Left lung (tissue), 10 donors: ENCODE measurements around the gene TXK. TPM values are rescaled to one million over a fixed set of nuclear protein-coding genes. Genes with fewer than 3 reads are reported as not detected.

Experiments used
- ATAC-seq: fragments of 200-7000 bp; cut with Tn5 transposase; one replicate; pipeline ENCODE4 v1.9.1; 2020; ENCODE audit warnings: moderate library complexity
- DNase-seq, 4 donors: peaks; one replicate each; pipeline ENCODE4 v3.0.0-alpha.2; 2013 to 2020
- H3K27ac ChIP-seq, 2 donors: fragments of 200-600 bp; sonication (generic) in 1 of 2; one replicate each; pipeline versions ENCODE4 v1.5.0 to v1.8.0; 2020 to 2021
- H3K27me3 ChIP-seq, 2 donors: fragments of 200-600 bp; sonication (generic) in 1 of 2; one replicate each; pipeline versions ENCODE4 v1.5.0 to v1.8.0; 2020 to 2021
- H3K36me3 ChIP-seq, 2 donors: fragments of 200-600 bp; sonication (generic) in 1 of 2; one replicate each; pipeline versions ENCODE4 v1.5.0 to v1.8.0; 2020 to 2021
- H3K4me1 ChIP-seq, 2 donors: fragments of 200-600 bp; one replicate each; pipeline ENCODE4 v1.8.0; 2021
- H3K4me3 ChIP-seq, 2 donors: fragments of 200-600 bp; sonication (generic) in 1 of 2; one replicate each; pipeline versions ENCODE4 v1.5.0 to v1.8.0; 2020 to 2021; ENCODE audit warnings: mild to moderate bottlenecking in 1 of 2
- H3K9me3 ChIP-seq, 2 donors: fragments of 200-600 bp; sonication (generic) in 1 of 2; one replicate each; pipeline versions ENCODE4 v1.5.0 to v1.8.0; 2020 to 2021
- intact Hi-C, 2 donors: fragments of 100-400 bp; cut with DNase I; formaldehyde crosslinking; loops; one replicate each; pipeline versions ENCODE4 v1.11.2 to v1.14.2; 2022
- polyA plus RNA-seq, 6 donors: library from polyadenylated mRNA; unstranded; fragments of 120-200 nt; gene quantifications; one replicate each; pipeline ENCODE4 v1.2.1, GENCODE V29; 2013; ENCODE audit not compliant: insufficient read length in 6 of 6
- total RNA-seq, 2 donors: library from RNA; stranded (reverse); fragmentation: NEBNext Ultra II Directional; extraction: Animal tissue kit (Norgen Biotek cat#: 25700); gene quantifications; one replicate each; pipeline ENCODE4 v1.2.1, GENCODE V29; 2021
- TF ChIP-seq, protein P1 (sequence below), 2 donors: fragments of 200-600 bp; sonication (generic) in 1 of 2; IDR thresholded peaks; one replicate each; pipeline versions ENCODE4 v1.5.0 to v1.8.0; 2021; ENCODE audit warnings: antibody characterized with exemption in 2 of 2
- donor health status: DM: no; HTN: yes; CAD: no.
- donor health status: DM: no; HTN: no; CAD: no.

TXK gene
- total and polyA plus RNA-seq, 8 donors: 2.4 to 5.5 (median 4.2) TPM

- no peaks in the 10 kb centered on the region for H3K27me3 ChIP-seq
- DNase-seq (peak in 2 of 4 donors; percentile 16 to 64), ATAC-seq (peak; percentile 78)
- H3K36me3 ChIP-seq: no peaks in the 10 kb centered on the region
- no peaks in the 10 kb centered on the region for H3K9me3 ChIP-seq
- no peak overlapping the region for H3K4me3 ChIP-seq
- TF ChIP-seq, protein P1, sequence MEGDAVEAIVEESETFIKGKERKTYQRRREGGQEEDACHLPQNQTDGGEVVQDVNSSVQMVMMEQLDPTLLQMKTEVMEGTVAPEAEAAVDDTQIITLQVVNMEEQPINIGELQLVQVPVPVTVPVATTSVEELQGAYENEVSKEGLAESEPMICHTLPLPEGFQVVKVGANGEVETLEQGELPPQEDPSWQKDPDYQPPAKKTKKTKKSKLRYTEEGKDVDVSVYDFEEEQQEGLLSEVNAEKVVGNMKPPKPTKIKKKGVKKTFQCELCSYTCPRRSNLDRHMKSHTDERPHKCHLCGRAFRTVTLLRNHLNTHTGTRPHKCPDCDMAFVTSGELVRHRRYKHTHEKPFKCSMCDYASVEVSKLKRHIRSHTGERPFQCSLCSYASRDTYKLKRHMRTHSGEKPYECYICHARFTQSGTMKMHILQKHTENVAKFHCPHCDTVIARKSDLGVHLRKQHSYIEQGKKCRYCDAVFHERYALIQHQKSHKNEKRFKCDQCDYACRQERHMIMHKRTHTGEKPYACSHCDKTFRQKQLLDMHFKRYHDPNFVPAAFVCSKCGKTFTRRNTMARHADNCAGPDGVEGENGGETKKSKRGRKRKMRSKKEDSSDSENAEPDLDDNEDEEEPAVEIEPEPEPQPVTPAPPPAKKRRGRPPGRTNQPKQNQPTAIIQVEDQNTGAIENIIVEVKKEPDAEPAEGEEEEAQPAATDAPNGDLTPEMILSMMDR (IDR thresholded peaks at IDR 0.05): no peak
- intact Hi-C loops: no loop called here
- H3K4me1 ChIP-seq: no peaks in the 10 kb centered on the region
- H3K27ac ChIP-seq: no peak overlapping the region
Observed at GRCh38 chr4:48031802-48032525, 102.1 kb downstream of the TXK start.

- no peak for ATAC-seq
- TF ChIP-seq, protein P1 (IDR thresholded peaks at IDR 0.05): no peak
- intact Hi-C loops: no loop called here
Observed at GRCh38 chr4:48030470-48030869, 103.6 kb downstream of the TXK start.

GRCh38 chr4:48028696-48029095 is 105.4 kb downstream of the TXK start:
- Histone ChIP-seq H3K9me3 (no peaks in the 10 kb centered on the region), H3K27me3 (no peaks in the 10 kb centered on the region), H3K27ac (no peak overlapping the region), H3K4me3 (no peak overlapping the region), H3K36me3 (no peaks in the 10 kb centered on the region), H3K4me1 (no peaks in the 10 kb centered on the region)
- intact Hi-C loops: no loop called here
- ATAC-seq (no peak), DNase-seq (no peak)
- TF ChIP-seq, protein P1 (IDR thresholded peaks at IDR 0.05): no peak

More at GRCh38 chr4:48030470-48030869, 103.6 kb downstream of the TXK start:
- no peaks in the 10 kb centered on the region for H3K9me3 ChIP-seq
- H3K4me1 ChIP-seq: no peaks in the 10 kb centered on the region
- no peak overlapping the region for H3K27ac ChIP-seq
- DNase-seq: no peak
- H3K36me3 ChIP-seq: no peaks in the 10 kb centered on the region
- H3K27me3 ChIP-seq: no peaks in the 10 kb centered on the region
- H3K4me3 ChIP-seq: no peak overlapping the region

DNA sequence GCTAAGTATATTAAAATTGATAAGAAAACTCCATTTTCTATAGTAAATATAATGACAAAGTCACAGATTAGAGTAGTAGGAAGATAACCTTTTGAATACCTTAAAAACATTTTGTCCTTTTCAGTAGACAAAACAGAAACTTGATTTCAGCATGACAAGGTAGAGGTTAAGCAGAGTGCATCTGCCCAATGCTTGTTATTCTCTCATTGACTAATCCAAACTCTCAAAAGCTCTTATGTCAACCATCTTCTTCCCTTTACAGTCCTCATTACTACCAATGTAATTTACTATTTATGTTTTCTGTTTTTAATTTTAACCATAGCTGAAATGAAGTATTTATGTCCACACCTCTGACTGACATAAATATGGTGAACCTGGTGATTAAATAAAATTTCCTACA is 106.4 kb downstream of the TXK start:
- Histone ChIP-seq H3K27me3 (no peaks in the 10 kb centered on the region), H3K4me1 (no peaks in the 10 kb centered on the region), H3K36me3 (no peaks in the 10 kb centered on the region), H3K4me3 (no peak overlapping the region), H3K27ac (no peak overlapping the region), H3K9me3 (no peaks in the 10 kb centered on the region)
- TF ChIP-seq, protein P1 (IDR thresholded peaks at IDR 0.05): no peak
- intact Hi-C loops: no loop called here
- ATAC-seq (no peak), DNase-seq (no peak)

DNA sequence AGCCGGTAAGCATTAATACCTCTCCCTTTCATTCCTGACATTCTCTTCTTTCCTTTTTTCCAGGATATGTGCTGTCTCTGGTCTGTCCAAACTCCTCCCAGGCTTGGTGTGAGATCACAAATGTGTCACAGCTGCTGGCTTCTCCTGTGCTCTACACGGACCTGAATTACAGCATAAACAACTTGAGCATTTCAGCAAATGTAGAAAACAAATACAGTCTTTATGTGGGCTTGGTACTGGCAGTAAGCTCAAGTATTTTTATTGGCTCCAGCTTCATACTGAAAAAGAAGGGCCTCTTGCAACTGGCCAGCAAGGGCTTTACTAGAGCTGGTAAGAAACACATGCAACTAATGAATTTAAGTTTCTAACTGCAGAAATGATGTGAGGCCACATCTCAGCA is 109.0 kb downstream of the TXK start:
- TF ChIP-seq, protein P1 (IDR thresholded peaks at IDR 0.05): no peak
- no peak overlapping the region for H3K4me3 ChIP-seq
- DNase-seq (peak in 1 of 4 donors; percentile 28), ATAC-seq (peak; percentile 82)
- no peak overlapping the region for H3K27ac ChIP-seq
- intact Hi-C loops: no loop called here
- no peaks in the 10 kb centered on the region for H3K27me3 ChIP-seq
- H3K36me3 ChIP-seq: no peaks in the 10 kb centered on the region
- H3K9me3 ChIP-seq: no peaks in the 10 kb centered on the region
- H3K4me1 ChIP-seq: no peaks in the 10 kb centered on the region
